Osteocyte (in vitro differentiated cells): ENCODE results near the gene ZNF385B. TPM values are rescaled to one million over a fixed set of nuclear protein-coding genes. Genes with fewer than 3 reads are reported as not detected.
A peak's percentile ranks its signal among the peaks of the same experiment; 100 is the strongest.

Experiments
- DNase-seq: peaks from one replicate; pipeline ENCODE4 v3.0.0; 2021; ENCODE audit warnings: mixed read lengths; ENCODE audit not compliant: unreplicated experiment; ENCODE audit errors: extremely low spot score
- H3K27ac Mint-ChIP-seq: one replicate; pipeline ENCODE4 v1.8.0; 2021; ENCODE audit warnings: mild to moderate bottlenecking, mixed read lengths; ENCODE audit not compliant: unreplicated experiment
- H3K27me3 Mint-ChIP-seq: one replicate; pipeline ENCODE4 v1.8.0; 2021; ENCODE audit warnings: mixed read lengths; ENCODE audit not compliant: unreplicated experiment
- H3K36me3 Mint-ChIP-seq: one replicate; pipeline ENCODE4 v1.8.0; 2021; ENCODE audit warnings: mixed read lengths; ENCODE audit not compliant: unreplicated experiment
- H3K4me1 Mint-ChIP-seq: one replicate; pipeline ENCODE4 v1.8.0; 2021; ENCODE audit warnings: mixed read lengths; ENCODE audit not compliant: unreplicated experiment
- H3K4me3 Mint-ChIP-seq: one replicate; pipeline ENCODE4 v1.8.0; 2021; ENCODE audit warnings: mild to moderate bottlenecking, moderate library complexity, mixed read lengths; ENCODE audit not compliant: unreplicated experiment
- H3K9me3 Mint-ChIP-seq: one replicate; pipeline ENCODE4 v1.8.0; 2021; ENCODE audit warnings: mixed read lengths; ENCODE audit not compliant: unreplicated experiment
- CTCF ChIP-seq: fragments of 200-600 bp; sonication (generic); IDR thresholded peaks from 2 replicates; pipeline ENCODE4 v1.5.0; 2021; ENCODE audit warnings: antibody characterized with exemption, mild to moderate bottlenecking, moderate library complexity
- total RNA-seq: library from RNA; stranded (reverse); gene quantifications from 2 replicates; pipeline ENCODE4 v1.2.1, GENCODE V29; 2021

Gene ZNF385B
- total RNA-seq, 1 donor from 2014 or later, result 0.13 TPM

GRCh38 chr2:179751163-179751809, 110.1 kb downstream of the ZNF385B start:
- no peaks in the 10 kb centered on the region for H3K9me3 Mint-ChIP-seq
- no peak overlapping the region for H3K27ac Mint-ChIP-seq
- H3K4me1 Mint-ChIP-seq, result peaks cover 3% of the 10 kb centered on the region
- no peaks in the 10 kb centered on the region for H3K36me3 Mint-ChIP-seq
- TF ChIP-seq CTCF, result peak; percentile 75
- H3K4me3 Mint-ChIP-seq, result no peak overlapping the region
- DNase-seq, result no peak
- H3K27me3 Mint-ChIP-seq, result peaks cover 27% of the 10 kb centered on the region

- DNase-seq, result no peak
Observed at GRCh38 chr2:179749210-179749609, 112.2 kb downstream of the ZNF385B start.

GRCh38 chr2:179746981-179747380, 114.4 kb downstream of the ZNF385B start:
- Mint-ChIP-seq H3K27ac (no peak overlapping the region), H3K4me1 (peaks cover 3% of the 10 kb centered on the region), H3K4me3 (no peak overlapping the region), H3K27me3 (peaks cover 30% of the 10 kb centered on the region), H3K9me3 (no peaks in the 10 kb centered on the region), H3K36me3 (no peaks in the 10 kb centered on the region)
- no peak for TF ChIP-seq CTCF
- no peak for DNase-seq

More at GRCh38 chr2:179749210-179749609, 112.2 kb downstream of the ZNF385B start:
- H3K4me3 Mint-ChIP-seq, result no peak overlapping the region
- peaks cover 3% of the 10 kb centered on the region for H3K4me1 Mint-ChIP-seq
- peaks cover 28% of the 10 kb centered on the region for H3K27me3 Mint-ChIP-seq
- no peak overlapping the region for H3K27ac Mint-ChIP-seq
- no peak for TF ChIP-seq CTCF
- H3K9me3 Mint-ChIP-seq, result no peaks in the 10 kb centered on the region
- H3K36me3 Mint-ChIP-seq, result no peaks in the 10 kb centered on the region

- no peak overlapping the region for H3K4me3 Mint-ChIP-seq
- H3K36me3 Mint-ChIP-seq, result no peaks in the 10 kb centered on the region
- TF ChIP-seq CTCF, result no peak
- H3K27ac Mint-ChIP-seq, result no peak overlapping the region
- H3K4me1 Mint-ChIP-seq, result peaks cover 3% of the 10 kb centered on the region
- H3K9me3 Mint-ChIP-seq, result no peaks in the 10 kb centered on the region
- peaks cover 37% of the 10 kb centered on the region for H3K27me3 Mint-ChIP-seq
- DNase-seq, result no peak
Observed at GRCh38 chr2:179745635-179746256, 115.7 kb downstream of the ZNF385B start.

GRCh38 chr2:179744401-179744800, 117.0 kb downstream of the ZNF385B start:
- no peaks in the 10 kb centered on the region for H3K36me3 Mint-ChIP-seq
- no peak for DNase-seq
- no peak overlapping the region for H3K27ac Mint-ChIP-seq
- no peaks in the 10 kb centered on the region for H3K9me3 Mint-ChIP-seq
- no peak for TF ChIP-seq CTCF
- H3K4me3 Mint-ChIP-seq, result no peak overlapping the region
- peaks cover 46% of the 10 kb centered on the region for H3K27me3 Mint-ChIP-seq
- H3K4me1 Mint-ChIP-seq, result peaks cover 3% of the 10 kb centered on the region
